ENCODE data around the gene CHD1. TPM values are rescaled to one million over a fixed set of nuclear protein-coding genes. Genes with fewer than 3 reads are reported as not detected.

Gene CHD1
- total and polyA plus RNA-seq, 2 of the 4 experiments (the other 2 are of a cell fraction): 12.3 to 33.7 TPM

GRCh38 chr5:98942847-98943246 is 14.0 kb upstream of the CHD1 start:
- Histone ChIP-seq H3K18ac (ENCODE audit: low read depth, low read length) (no peak overlapping the region), H4K91ac (ENCODE audit: insufficient read depth, low read depth, low read length) (no peak overlapping the region), H3K27me3 (ENCODE audit: control insufficient read depth, insufficient read depth, low read length) (no peaks in the 10 kb centered on the region), H2AK5ac (ENCODE audit: low read depth, low read length) (no peak overlapping the region), H2AK9ac (replicated peaks; ENCODE audit: low read depth, low read length, poor library complexity) (no peak overlapping the region), H2BK120ac (ENCODE audit: low read depth, low read length) (no peak overlapping the region), H3K14ac (replicated peaks; ENCODE audit: low read depth, low read length) (no peak overlapping the region), H4K20me1 (ENCODE audit: insufficient read depth, low read length) (no peaks in the 10 kb centered on the region; the same call in 1 of the 2 replicates), H3K4me2 (ENCODE audit: low read depth, low read length) (no peak overlapping the region), H3K79me1 (ENCODE audit: low read depth in 1 of 2, low read length in 2 of 2) (peaks cover 5 to 13% of the 10 kb centered on the region in 2 experiments), H3K4me3 (ENCODE audit: insufficient read depth, low read depth, low read length) (no peak overlapping the region), H2BK20ac (ENCODE audit: low read depth, low read length) (no peak overlapping the region), H3K27ac (ENCODE audit: insufficient read depth, low read length) (no peak overlapping the region), H3K9ac (ENCODE audit: low read depth, low read length) (no peak overlapping the region), H4K5ac (ENCODE audit: low read depth, low read length) (no peak overlapping the region), H3K23ac (ENCODE audit: low read depth, low read length) (no peak overlapping the region), H3K36me3 (ENCODE audit: control insufficient read depth, insufficient read depth, low read length) (no peaks in the 10 kb centered on the region), H3K4me1 (ENCODE audit: control insufficient read depth, insufficient read depth, low read length) (peaks cover 4% of the 10 kb centered on the region; the same call in 1 of the 2 replicates), H3K9me3 (ENCODE audit: control insufficient read depth, insufficient read depth, low read length) (no peaks in the 10 kb centered on the region), H2AFZ (replicated peaks; ENCODE audit: low read length, poor library complexity) (no peak overlapping the region), H3K4ac (ENCODE audit: low read depth, low read length) (no peak overlapping the region), H3K56ac (ENCODE audit: extremely low read depth, insufficient read depth, low read length) (no peak overlapping the region), H2BK15ac (ENCODE audit: low read depth, low read length) (no peak overlapping the region), H2BK5ac (ENCODE audit: low read depth, low read length, poor library complexity, severe bottlenecking) (no peak overlapping the region), H4K8ac (ENCODE audit: low read depth in 2 of 2, low read length in 2 of 2) (no peak overlapping the region), H3K9me1 (ENCODE audit: insufficient read depth, low read length) (no peaks in the 10 kb centered on the region; the same call in none of the 2 replicates)
- POLR2A ChIA-PET (ENCODE audit: unreplicated experiment): no interaction called here
- ATAC-seq (ENCODE audit: low read depth) (no peak), DNase-seq (no peak)
- in situ Hi-C loops (cut with MboI; ENCODE audit: low sequenced_read_pairs): no loop called here
- TF ChIP-seq NFE2L2 (IDR thresholded peaks at IDR 0.05; ENCODE audit: low read depth, low read length) (no peak), CEBPB (IDR thresholded peaks at IDR 0.05; ENCODE audit: low read depth, low read length) (peak; percentile 63)
- intact Hi-C loops (cut with micrococcal nuclease): no loop called here
- CTCF ChIA-PET: no interaction called here
- 40% methylated on average over 1 of the region's 3 CpGs; no CpG with 5 or more reads in 1 of the 2 experiments for WGBS, 2 experiments (ENCODE audit: extremely low coverage in 2 of 2, insufficient read length in 1 of 2)
- dilution Hi-C loops (cut with HindIII; ENCODE audit: low sequenced_read_pairs, unreplicated experiment): no loop called here
- BruUV-seq (replicated peaks): no TSS peak

Measured in IMR-90 (cell line).